NCI-H1105 (cell line): ENCODE results near the gene ADAMTS17.
A peak's percentile ranks its signal among the peaks of the same experiment; 100 is the strongest.

Experiments
- DNase-seq: peaks from one replicate; lab custom pipeline; 2025; lab: John Stamatoyannopoulos, UW

The ADAMTS17 gene

GRCh38 chr15:100252359-100252758 is 89.4 kb downstream of the ADAMTS17 start:
- no peak for DNase-seq

- no peak for DNase-seq
Observed at GRCh38 chr15:100250176-100250800, 91.5 kb downstream of the ADAMTS17 start.

- no peak for DNase-seq
Observed at GRCh38 chr15:100249096-100249815, 92.5 kb downstream of the ADAMTS17 start.

GRCh38 chr15:100248236-100248635 is 93.5 kb downstream of the ADAMTS17 start:
- no peak for DNase-seq

- no peak for DNase-seq
Observed at GRCh38 chr15:100247228-100248225, 94.2 kb downstream of the ADAMTS17 start.

GRCh38 chr15:100245855-100246254 is 95.9 kb downstream of the ADAMTS17 start:
- DNase-seq = no peak

GRCh38 chr15:100245487-100245820 is 96.3 kb downstream of the ADAMTS17 start:
- DNase-seq = no peak

- no peak for DNase-seq
Observed at GRCh38 chr15:100244796-100245486, 96.8 kb downstream of the ADAMTS17 start.

- no peak for DNase-seq
Observed at GRCh38 chr15:100242989-100243388, 98.8 kb downstream of the ADAMTS17 start.

GRCh38 chr15:100241572-100242482 is 99.9 kb downstream of the ADAMTS17 start:
- peak; percentile 17 for DNase-seq

GRCh38 chr15:100236981-100237720 is 104.6 kb downstream of the ADAMTS17 start:
- DNase-seq = no peak

- DNase-seq = no peak
Observed at GRCh38 chr15:100235030-100235617, 106.7 kb downstream of the ADAMTS17 start.

GRCh38 chr15:100234158-100235029 is 107.4 kb downstream of the ADAMTS17 start:
- no peak for DNase-seq

GRCh38 chr15:100230784-100231183 is 111.0 kb downstream of the ADAMTS17 start:
- DNase-seq = peak; percentile 60

GRCh38 chr15:100229181-100230163 is 112.3 kb downstream of the ADAMTS17 start:
- DNase-seq = no peak

- DNase-seq = no peak
Observed at GRCh38 chr15:100227781-100228180, 114.0 kb downstream of the ADAMTS17 start.

GRCh38 chr15:100226107-100226506 is 115.7 kb downstream of the ADAMTS17 start:
- DNase-seq = no peak
